Femur (tissue), 1 donor: ENCODE results near the gene GTSE1.
A peak's percentile ranks its signal among the peaks of the same experiment; 100 is the strongest.
"Not testable (repeated sequence)": the region's sequence is repeated elsewhere in the genome, so short reads cannot be mapped to it uniquely, and the experiment has no call there.

ENCODE experiments used
- DNase-seq: peaks from one replicate; pipeline ENCODE4 v3.0.0-alpha.2; 2017

GTSE1 gene, protein sequence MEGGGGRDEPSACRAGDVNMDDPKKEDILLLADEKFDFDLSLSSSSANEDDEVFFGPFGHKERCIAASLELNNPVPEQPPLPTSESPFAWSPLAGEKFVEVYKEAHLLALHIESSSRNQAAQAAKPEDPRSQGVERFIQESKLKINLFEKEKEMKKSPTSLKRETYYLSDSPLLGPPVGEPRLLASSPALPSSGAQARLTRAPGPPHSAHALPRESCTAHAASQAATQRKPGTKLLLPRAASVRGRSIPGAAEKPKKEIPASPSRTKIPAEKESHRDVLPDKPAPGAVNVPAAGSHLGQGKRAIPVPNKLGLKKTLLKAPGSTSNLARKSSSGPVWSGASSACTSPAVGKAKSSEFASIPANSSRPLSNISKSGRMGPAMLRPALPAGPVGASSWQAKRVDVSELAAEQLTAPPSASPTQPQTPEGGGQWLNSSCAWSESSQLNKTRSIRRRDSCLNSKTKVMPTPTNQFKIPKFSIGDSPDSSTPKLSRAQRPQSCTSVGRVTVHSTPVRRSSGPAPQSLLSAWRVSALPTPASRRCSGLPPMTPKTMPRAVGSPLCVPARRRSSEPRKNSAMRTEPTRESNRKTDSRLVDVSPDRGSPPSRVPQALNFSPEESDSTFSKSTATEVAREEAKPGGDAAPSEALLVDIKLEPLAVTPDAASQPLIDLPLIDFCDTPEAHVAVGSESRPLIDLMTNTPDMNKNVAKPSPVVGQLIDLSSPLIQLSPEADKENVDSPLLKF

DNA sequence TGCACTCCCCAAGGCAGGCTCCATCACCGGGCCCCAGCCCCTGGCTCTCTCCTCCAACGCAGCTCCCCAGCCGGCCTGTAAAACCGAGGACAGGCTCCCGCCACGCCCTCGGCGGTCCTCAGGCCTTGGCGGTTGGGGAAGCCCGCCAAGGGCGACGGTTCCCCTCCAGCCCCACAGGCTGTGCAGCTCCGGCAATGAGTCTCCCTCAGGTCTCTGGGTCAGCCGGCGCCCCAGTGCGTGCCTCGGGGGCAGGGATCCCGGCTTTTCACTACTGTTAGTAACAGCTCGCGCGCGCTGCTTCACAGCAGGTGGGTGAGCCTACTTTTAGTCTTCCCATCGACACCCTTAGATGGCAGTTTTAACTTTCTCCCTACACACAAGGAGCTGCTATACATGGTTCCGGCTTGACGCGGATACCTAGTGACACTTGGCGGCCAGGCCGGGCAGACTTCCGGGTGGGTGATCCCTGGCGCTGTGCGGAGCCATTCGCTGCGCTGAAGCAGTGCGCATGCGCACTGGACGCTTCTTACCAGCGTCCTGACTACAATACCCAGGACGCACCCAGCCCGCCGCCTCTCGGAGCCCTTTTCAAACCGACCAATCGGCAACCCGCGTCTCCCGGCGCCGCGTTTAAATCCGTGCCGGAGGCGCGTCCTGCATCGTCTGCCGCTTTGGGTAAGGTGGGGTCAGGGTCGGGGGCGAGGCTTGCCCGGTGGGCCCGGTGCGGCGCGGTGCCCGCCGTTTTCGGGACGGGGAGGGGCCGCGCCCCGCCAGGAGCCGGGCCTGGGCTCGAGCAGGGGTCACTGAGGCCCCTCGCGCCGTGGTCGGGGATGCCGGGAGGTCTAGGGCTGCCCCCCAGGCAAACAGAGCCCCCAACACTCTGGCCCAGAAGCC lies at the start of gene GTSE1:
Gene GTSE1, plus strand, starts transcription at position 614 of the 894 bp plus-strand sequence. CDS start 531 bp downstream, outside the sequence.
- peak; percentile 98 for DNase-seq

DNA sequence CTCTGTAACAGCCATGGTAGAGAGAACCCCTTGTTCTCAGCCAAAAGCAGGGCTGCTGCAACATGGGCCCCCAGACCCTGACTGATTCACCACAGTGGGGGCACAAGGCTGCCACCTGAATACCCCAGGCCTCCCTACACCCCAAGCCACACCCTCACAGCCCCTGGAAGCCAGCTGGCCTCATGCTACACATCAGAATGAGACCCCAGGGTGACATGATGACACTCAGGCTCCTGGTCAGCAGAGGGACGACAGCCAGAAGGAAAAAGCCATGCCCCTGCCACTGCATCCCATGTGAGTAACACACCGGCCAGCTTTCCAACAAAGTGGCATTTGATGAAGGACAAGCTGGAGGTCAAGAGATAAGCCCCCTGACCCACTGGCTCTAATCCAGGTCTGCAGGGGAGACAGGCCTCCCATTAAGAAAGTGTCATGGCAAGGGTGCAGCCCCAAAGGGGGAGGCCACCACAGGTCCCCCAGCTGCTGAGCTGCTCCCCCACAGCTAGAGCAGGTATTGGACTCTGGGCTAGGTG lies 49.2 kb upstream of the GTSE1 start:
- DNase-seq, result no peak

DNA sequence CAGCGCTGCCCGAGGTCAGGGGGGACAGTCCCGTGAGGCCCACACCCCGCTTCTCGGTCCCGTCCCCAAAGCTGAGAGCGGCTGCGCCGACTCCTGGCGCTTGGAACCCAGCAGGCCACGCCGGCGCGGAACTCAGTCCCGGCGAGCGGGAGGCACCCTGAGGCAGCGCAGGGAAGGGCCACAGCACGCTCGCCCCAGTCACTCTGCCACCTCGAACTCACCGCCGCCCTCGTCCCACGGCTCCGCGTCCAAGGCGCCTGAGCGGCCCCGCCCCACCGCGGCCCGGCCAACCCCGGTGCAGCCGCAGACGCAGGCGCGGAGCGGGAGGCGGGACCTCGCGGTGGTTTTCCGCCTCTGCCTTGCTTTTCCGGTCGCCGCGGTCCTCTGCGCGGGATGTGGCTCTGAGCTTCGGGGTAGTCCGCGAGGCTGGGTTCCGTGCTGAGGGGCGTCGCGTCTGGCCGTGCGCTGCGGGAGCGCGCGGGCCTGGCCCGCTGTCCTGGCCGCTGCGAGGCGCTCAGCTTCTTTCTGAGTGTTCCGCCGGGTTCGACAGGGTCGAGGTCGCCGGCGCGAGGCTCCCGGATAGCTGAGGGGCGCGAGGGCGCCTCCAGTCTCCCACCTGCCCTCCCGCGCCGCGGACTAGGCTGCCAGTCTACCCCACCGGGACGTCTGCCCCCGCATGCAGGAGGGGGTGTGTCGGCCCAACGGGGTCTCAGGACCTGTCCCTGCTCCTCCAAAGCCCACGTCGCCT lies 46.5 kb upstream of the GTSE1 start, which contains the start of gene CDPF1:
Gene CDPF1, minus strand, starts transcription at position 259 of the 748 bp plus-strand sequence. CDS start 2,009 bp downstream, outside the sequence.
- DNase-seq, result peak; percentile 93

DNA sequence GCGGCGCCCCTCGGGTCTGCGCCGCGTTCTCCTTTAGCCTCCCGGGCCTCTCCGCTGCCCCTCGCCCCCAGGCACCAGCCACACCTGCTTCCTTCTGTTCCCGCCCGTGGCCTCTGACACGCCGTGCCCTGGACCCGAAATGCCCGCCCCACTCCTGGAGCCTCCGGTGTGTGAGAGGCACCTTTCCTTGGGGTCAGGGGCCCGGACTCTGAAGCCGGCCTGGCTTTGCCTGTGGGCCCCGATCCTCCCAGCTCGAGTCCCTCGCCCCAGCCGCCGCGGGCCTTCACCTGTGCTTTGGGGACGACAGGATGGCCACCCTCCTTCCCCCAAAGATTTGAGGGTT lies 45.9 kb upstream of the GTSE1 start:
- no peak for DNase-seq

DNA sequence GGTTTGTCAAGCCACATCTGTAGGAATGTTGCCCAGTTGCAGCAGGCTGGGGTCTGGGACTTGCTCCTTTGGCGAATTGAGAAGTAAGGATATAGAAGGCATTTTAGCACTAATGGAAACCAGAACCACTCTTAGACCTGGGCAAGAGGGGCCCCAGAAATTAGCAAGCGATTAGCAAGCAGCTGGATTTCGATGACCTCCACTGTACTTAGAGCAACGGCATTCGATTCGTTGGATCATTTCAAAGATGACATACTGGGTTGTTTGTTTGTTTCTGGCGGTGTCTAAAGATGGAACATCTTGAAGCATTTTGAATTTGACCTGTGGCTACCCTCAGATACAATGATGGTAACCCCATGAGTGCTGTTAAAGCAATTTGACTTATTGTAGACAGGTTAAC lies 45.4 kb upstream of the GTSE1 start:
- no peak for DNase-seq

DNA sequence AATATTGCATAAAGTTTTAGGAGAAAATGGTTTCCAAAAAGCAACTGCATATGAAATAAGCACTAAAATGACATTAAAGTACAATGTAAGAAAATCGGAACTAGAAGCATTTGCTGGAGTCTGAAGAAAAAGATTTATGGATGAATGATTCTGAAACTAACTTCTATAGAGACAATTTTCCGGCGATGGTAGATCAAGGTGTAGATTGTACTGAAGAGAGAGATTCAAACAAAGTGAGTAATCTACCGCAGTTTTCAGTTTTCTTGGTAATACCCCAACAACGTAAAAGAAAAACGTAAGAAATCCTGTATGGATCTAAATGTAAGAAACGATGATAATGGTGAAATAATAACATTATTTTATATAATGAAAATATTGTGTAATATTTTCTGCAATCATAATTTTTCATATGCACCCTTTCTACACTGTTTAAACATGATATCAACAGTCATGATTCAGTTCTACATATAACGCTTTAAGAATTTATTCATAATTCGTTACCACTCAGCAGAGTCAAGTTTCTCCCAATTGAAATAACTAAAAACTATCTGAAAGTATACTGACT lies 44.8 kb upstream of the GTSE1 start:
- DNase-seq, result no peak

DNA sequence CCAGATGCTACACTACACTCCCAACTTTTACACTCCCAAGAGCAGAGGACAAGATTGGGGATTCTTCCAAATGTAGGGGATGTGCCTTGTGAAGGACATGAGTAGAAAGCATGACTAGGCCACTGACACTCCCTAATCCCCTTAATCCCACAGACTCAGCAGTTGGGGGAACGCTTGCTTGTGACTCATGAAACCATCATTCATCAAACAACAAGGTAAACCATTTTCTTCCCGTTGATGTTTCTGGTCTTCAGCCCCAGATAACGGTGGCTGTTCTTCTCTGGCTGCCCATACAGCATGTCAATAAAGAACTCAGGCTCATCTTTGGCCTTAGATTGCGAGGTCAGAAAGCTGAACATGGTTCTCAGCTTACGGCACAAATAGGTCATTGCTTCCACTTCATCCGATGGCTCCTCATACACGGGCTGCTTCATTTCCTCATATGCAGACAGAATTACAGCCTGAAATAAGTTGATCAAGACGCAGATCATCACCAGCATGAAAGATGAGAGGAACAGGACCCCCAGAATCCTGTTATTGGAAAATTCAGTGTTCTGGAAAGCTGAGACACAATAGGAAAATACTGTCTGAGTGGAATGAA lies 40.2 kb upstream of the GTSE1 start:
- no peak for DNase-seq

DNA sequence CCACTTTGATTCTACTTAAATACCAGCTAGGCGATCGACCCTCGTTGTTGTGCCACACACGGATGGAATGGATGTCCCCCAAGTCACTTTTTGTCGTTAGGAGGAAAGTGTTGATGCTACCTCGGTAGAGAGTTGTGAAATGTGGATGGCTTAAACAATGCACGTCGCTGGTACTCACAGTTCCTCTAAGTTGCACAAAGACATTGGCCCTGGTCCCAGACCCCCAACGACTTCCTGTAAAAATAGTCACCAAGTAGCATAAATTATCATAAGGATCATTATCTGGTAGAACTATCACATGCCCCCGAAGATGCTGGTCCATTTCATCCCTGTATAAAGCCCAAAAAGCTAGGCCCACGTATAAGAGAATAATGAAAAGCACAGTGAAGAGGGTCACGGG lies 37.3 kb upstream of the GTSE1 start:
- DNase-seq, result no peak

DNA sequence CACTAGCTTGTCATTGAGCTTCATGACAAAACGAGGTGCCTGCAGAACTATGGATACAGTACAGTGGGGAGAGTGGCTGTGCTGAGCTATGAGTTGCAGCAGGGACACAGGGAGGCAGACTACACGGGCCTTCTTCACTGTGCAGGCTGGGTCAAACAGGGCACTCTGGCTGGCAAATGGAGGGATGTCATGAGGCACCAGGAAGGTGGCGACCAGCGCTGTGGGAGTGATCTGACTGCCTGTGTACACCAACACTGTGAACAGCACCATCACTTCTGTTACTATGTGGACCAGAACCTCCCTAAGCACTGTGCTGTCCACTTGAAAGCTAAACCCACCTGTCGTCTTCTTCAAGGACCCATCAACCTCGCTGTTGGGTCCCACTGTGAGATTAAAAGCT lies 36.6 kb upstream of the GTSE1 start:
- no peak for DNase-seq

DNA sequence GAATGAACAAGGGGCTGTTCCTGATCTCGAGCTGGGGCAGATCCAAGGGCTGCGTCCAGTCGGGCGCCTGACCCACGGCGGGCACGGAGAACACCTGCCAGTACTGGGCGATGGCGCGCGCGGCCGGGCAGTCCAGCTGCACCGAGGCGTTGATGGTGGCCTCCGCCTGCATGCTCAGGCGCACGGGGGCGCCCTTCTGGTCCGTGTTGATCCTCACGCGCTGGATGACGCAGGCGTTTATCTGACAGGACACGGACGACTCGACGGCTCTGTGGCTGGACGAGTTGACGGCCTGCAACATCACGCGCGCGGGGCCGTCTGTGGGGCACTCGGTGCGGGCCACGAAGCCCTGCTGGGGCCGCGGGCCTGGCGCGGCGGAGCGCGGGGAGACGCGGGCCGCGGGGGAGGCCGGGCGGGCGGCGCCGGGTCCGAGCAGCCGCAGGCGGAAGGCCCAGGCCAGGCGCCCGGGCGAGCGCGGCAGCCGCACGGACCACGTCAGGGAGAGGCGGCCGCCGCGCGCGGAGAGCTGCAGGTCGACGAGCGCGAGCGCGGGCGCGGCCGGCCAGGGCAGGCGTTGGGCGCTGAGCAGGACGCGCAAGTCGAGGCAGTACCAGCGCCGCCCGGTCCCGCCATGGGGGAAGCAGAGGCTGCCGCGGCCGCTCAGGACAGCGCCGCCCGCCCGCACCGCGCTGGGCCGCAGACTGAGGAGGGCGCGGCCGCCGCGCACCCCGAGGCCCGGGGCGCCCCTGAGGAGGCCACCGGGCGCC lies 34.0 kb upstream of the GTSE1 start:
- peak; percentile 55 for DNase-seq

DNA sequence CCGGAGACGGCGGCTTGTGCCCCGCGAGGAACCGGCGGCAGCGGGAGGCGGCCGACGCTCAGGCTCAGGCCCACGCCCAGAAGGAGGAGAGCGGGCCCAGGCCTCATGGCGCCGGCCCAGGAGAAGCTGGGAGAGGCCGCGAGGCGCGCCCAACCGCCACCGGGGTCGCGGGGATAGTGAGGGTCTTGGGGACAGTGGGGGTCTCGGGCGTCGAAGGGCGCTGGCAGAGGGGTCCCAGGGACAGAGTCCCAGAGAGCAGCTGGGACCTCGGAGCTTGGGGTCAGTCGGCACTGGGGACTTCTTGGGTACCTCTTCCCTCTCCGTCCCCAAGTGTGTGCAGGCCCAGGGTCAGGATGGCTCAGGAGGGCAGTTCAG lies 33.5 kb upstream of the GTSE1 start, which contains the start of gene PKDREJ:
Gene PKDREJ, minus strand, starts transcription at position 128 of the 375 bp plus-strand sequence. Its CDS starts 21 bp downstream, at position 107.
- DNase-seq, result no peak

DNA sequence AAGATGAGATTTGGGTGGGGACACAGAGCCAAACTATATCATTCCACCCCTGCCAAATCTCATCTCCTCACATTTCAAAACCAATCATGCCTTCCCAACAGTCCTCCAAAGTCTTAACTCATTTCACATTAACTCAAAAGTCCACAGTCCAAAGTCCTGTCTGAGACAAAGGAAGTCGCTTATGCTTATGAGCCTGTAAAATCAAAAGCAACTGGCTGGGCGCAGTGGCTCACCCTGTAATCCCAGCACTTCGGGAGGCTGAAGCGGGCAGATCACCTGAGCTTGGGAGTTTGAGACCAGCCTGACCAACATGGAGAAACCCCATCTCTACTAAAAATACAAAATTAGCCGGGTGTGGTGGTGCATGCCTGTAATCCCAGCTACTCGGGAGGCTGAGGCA lies 32.1 kb upstream of the GTSE1 start:
- not testable (repeated sequence) for DNase-seq

DNA sequence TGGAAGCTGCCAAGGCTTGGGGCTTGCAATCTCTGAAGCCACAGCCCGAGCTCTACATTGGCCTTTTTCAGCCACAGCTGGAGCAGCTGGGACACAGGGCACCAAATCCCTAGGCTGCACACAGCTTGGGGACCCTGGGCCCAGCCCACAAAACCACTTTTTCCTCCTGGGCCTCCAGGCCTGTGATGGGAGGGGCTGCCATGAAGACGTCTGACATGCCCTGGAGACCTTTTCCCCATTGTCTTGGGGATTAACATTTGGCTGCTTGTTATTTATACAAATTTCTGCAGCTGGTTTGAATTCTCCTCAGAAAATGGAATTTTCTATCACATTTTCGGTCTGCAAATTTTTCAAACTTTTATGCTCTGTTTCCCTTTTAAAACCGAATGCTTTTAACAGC lies 31.0 kb upstream of the GTSE1 start:
- DNase-seq, result not testable (repeated sequence)

DNA sequence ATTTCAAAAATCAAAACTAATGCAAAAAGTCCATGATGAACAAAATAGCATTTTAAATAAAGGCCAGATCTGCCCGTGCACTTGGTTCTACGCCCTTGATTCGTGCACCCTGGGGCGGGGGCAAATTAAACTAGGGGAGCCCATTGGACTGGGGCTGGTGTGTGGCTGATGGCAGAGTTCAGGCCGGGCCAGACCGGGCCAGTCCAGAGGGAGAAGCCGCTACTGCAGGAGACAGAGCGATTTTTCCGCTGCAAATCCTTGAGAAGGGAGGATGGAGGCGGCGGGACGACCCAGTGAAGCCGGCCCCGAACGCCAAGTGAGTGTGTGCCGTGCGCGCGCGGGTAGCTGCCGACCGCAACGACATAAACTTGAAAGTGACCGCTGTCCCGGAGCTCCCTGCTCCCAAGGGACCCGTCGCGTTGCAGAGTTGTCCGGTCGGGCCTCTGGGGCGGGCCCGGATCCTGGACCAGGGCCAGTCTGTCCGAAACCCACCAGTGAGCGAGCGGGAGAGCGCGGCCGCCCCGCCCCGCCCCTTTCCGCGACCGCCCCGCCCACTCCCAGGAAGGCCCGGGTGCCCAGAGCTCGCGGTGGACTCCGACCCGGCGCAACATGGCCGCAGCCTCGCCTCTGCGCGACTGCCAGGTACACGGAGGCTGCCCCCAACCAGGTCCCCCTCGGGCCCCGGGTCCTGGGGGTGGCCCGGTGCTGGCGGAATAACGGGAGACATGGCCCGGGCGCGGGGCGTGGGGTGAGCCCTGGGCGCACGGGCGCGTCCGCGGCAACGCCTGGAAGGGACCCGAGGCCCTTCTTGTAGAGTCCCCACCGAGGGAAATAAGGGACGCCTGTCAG lies 29.0 kb upstream of the GTSE1 start, which contains the start of gene TTC38:
Gene TTC38, plus strand, starts transcription at position 578 of the 849 bp plus-strand sequence. Its CDS starts 32 bp downstream, at position 610.
- peak; percentile 94 for DNase-seq

DNA sequence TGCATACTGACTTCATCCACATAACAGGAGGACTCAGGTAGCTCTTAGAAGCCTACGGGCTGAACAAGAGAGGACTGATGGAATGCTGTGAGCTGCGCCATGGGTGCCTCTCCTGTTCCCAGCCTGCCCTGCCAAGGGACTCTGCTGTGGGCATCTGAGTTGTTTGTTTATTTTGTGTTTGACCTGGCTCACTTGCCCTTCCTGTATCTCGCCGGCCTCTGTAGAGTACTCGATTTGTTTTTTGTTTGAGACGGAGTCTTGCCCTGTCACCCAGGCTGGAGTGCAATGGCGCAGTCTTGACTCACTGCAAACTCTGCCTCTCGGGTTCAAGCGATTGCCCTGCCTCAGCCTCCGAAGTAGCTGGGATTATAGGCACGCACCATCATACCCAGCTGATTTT lies 27.1 kb upstream of the GTSE1 start:
- no peak for DNase-seq

DNA sequence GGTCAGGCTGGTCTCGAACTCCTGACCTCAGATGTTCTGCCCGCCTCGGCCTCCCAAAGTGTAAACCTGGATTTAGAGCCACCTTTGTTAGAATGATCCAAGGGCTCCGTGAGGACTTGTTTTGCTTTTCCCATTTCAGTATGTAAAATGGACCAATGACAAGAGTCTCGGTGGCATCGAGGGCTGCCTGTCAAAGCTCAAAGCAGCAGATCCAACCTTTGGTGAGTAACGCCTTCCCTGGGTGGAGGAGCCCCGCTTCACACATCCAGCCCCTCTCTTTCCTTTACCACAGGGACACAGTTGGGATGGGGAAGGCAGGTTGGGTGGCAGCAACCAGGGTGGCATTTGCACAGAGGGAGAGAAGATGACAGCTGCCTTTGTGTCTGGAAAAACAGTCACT lies 24.5 kb upstream of the GTSE1 start:
- no peak for DNase-seq

DNA sequence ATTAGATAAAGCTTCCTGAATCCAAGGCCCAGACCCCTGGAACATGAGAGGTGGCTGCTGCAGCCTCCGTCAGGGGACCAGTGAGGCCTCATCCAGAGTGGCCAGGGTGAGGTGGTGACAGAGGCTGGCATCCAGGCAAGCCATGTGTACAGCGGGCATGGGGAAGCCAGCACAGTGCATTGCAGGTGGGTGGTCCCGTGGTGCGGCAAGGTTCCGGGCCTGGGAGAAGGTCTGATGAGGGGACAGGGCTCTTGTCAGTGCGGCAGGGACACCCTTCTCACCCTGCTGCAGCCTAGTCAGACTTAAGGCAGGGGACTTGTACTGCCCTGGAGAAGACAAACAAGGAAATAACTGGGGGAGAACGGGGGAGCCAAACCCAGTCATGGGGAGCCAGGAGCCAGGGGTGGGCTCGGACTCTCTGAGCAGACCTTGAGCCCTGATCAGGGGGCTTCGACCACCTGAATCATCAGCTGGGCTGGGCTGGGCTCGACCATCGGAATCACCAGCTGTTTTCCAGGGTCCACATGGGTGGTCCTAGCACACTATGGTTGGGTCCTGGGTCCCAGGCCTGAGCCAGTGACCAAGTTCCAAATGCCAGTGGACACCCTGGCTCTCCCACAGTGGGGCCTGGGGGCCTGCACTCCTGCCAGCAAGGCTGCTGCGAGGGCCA lies 23.8 kb upstream of the GTSE1 start:
- DNase-seq, result no peak

DNA sequence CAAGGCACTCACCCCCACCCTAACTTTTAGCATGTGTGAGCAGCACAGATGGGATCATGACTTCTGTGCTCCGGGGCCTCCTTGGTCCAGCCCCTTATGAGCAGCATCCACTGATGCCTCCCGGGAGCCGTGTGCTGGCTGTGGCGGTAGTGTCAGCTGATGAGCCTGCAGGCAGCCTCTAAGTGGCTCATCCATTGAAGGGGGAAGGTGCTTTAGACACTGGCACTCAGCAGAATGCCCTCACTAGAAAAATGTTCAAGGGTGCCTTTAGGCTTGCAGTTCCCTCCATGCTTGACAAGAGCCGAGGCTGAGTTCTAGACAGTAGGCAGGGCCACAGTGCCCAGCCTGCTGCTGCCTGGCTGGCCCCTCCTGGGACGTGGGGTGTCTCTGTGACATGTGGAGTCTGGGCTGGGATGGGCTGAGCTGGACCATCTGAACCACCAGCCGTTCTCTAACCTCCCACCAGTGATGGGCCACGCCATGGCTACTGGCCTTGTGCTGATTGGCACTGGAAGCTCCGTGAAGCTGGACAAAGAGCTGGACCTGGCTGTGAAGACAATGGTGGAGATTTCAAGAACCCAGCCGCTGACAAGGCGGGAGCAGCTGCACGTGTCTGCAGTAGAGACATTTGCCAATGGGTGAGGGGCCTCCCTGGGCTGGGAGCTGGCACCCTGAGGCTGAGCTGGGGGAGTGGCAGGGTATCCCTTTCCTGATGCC lies 23.1 kb upstream of the GTSE1 start:
- no peak for DNase-seq
